HCT116 (cell line): ENCODE data around the gene AATF. TPM values are rescaled to one million over a fixed set of nuclear protein-coding genes. Genes with fewer than 3 reads are reported as not detected.

Experiments used
- ATAC-seq: fragments of 200-7000 bp; cut with Tn5 transposase; 2 replicates; pipeline ENCODE4 v1.9.1; 2020; ENCODE audit warnings: mild to moderate bottlenecking, moderate library complexity
- BruUV-seq: library from RNA; stranded (reverse); fragments of 400-500 nt; replicated peaks from 2 replicates; lab custom pipeline; 2021; lab: Mats Ljungman, UMichigan
- CTCF ChIA-PET: fragments of 300-600 bp; sonication (Branson Sonifier 250); formaldehyde crosslinking; loops from one replicate; lab custom pipeline; 2021; ENCODE audit warnings: antibody characterized with exemption; lab: Charles Lee
- POLR2A ChIA-PET: fragments of 300-600, 350-600 bp; sonication (Branson Sonifier 250); formaldehyde crosslinking; loops from one replicate; lab custom pipeline; 2021; ENCODE audit warnings: antibody characterized with exemption; lab: Charles Lee
- RAD21 ChIA-PET, 2 experiments: fragments of 300-600 bp; sonication (Branson Sonifier 250); formaldehyde crosslinking; loops; one replicate each; lab custom pipeline; 2023; ENCODE audit warnings: low total read pairs in 2 of 2; ENCODE audit not compliant: uncharacterized antibody in 2 of 2, unreplicated experiment in 2 of 2, low non-redundant PET in 1 of 2; lab: Charles Lee
- DNase-seq: peaks from one replicate; pipeline ENCODE4 v3.0.0-alpha.2; 2010; ENCODE audit warnings: low read depth, low spot score
- H2AFZ ChIP-seq: fragments of 200-600 bp; shearing (Covaris generic), sonication (generic); 2 replicates; pipeline ENCODE4 v1.6.1; 2017; ENCODE audit warnings: low read depth, mixed run types, mixed read lengths, antibody characterized with exemption, low read length; ENCODE audit not compliant: poor library complexity, severe bottlenecking
- H3K27ac ChIP-seq: 2 replicates; pipeline ENCODE4 v1.5.1; 2012; ENCODE audit warnings: low read depth, low read length
- H3K27me3 ChIP-seq: fragments of 200-600 bp; sonication (generic); 2 replicates; pipeline ENCODE4 v1.6.1; 2016; ENCODE audit warnings: mixed run types, low read length, mixed read lengths; ENCODE audit not compliant: insufficient read depth
- H3K36me3 ChIP-seq, 2 experiments: fragments of 200-500 bp in 1 of 2; fragments of 200-600 bp in 1 of 2; sonication (Bioruptor generic) in 1 of 2; sonication (generic) in 1 of 2; 2 replicates each; pipeline versions ENCODE4 v1.5.1 to v1.6.1; 2014 to 2016; ENCODE audit warnings: low read length in 2 of 2, inconsistent platforms in 1 of 2, mixed read lengths in 1 of 2, mixed run types in 1 of 2; ENCODE audit not compliant: insufficient read depth in 2 of 2, control insufficient read depth in 1 of 2
- H3K4me1 ChIP-seq, 2 experiments: fragments of 200-600 bp in 1 of 2; sonication (generic) in 1 of 2; 2 replicates each; pipeline versions ENCODE4 v1.5.1 to v1.6.1; 2012 to 2017; ENCODE audit warnings: low read length in 2 of 2, inconsistent platforms in 1 of 2, mild to moderate bottlenecking in 1 of 2, mixed read lengths in 1 of 2, mixed run types in 1 of 2, moderate library complexity in 1 of 2; ENCODE audit not compliant: insufficient read depth in 2 of 2, control insufficient read depth in 1 of 2
- H3K4me2 ChIP-seq: fragments of 200-600 bp; sonication (generic); 2 replicates; pipeline ENCODE4 v1.6.1; 2017; ENCODE audit warnings: mixed run types, low read length, mixed read lengths
- H3K4me3 ChIP-seq, 2 experiments: fragments of 200-600 bp in 1 of 2; sonication (generic) in 1 of 2; replicated peaks in 1 of 2; 2 replicates each; pipeline ENCODE4 v1.5.1; 2011 to 2016; ENCODE audit warnings: low read length in 2 of 2, control low read depth in 1 of 2, low read depth in 1 of 2, mild to moderate bottlenecking in 1 of 2, mixed read lengths in 1 of 2, mixed run types in 1 of 2
- H3K79me2 ChIP-seq: fragments of 200-600 bp; sonication (generic); 2 replicates; pipeline ENCODE4 v1.6.1; 2017; ENCODE audit warnings: mild to moderate bottlenecking, mixed run types, low read length, moderate library complexity, mixed read lengths; ENCODE audit not compliant: insufficient read depth
- H3K9ac ChIP-seq: fragments of 200-600 bp; sonication (generic); 2 replicates; pipeline ENCODE4 v1.6.1; 2016; ENCODE audit warnings: low read length, mixed read lengths
- H3K9me2 ChIP-seq: fragments of 200-600 bp; sonication (generic), shearing (Covaris generic); 2 replicates; pipeline ENCODE4 v1.6.1; 2017; ENCODE audit warnings: mixed run types, mild to moderate bottlenecking, moderate library complexity; ENCODE audit not compliant: insufficient read depth
- H3K9me3 ChIP-seq, 2 experiments: fragments of 200-500 bp in 1 of 2; fragments of 200-600 bp in 1 of 2; sonication (Bioruptor generic) in 1 of 2; sonication (generic) in 1 of 2; 2 replicates each; pipeline ENCODE4 v1.6.1; 2014 to 2017; ENCODE audit warnings: low read length in 2 of 2, mixed read lengths in 2 of 2, inconsistent platforms in 1 of 2, low read depth in 1 of 2, mild to moderate bottlenecking in 1 of 2, mixed run types in 1 of 2, moderate library complexity in 1 of 2; ENCODE audit not compliant: control insufficient read depth in 1 of 2, insufficient read depth in 1 of 2
- H4K20me1 ChIP-seq: fragments of 200-600 bp; sonication (generic), shearing (Covaris generic); 2 replicates; pipeline ENCODE4 v1.6.1; 2017; ENCODE audit warnings: mixed run types, mild to moderate bottlenecking, moderate library complexity; ENCODE audit not compliant: insufficient read depth
- CEBPB ChIP-seq: IDR thresholded peaks from 2 replicates; pipeline ENCODE4 v1.6.1; 2012; ENCODE audit warnings: low read depth
- EZH2phosphoT487 ChIP-seq: fragments of 200-600 bp; IDR thresholded peaks from 2 replicates; pipeline ENCODE4 v1.6.1; 2018; ENCODE audit warnings: antibody characterized with exemption, borderline replicate concordance
- JUND ChIP-seq: IDR thresholded peaks from 2 replicates; pipeline ENCODE4 v1.6.1; 2012
- POLR2A ChIP-seq: IDR thresholded peaks from 2 replicates; pipeline ENCODE4 v1.7.0; 2011; ENCODE audit warnings: borderline replicate concordance; ENCODE audit not compliant: insufficient read depth, insufficient read length; ENCODE audit errors: extremely low read depth
- POLR2AphosphoS5 ChIP-seq: IDR thresholded peaks from 2 replicates; pipeline ENCODE4 v1.6.1; 2011; ENCODE audit warnings: mild to moderate bottlenecking, low read depth, low read length, moderate library complexity
- RAD21 ChIP-seq: IDR thresholded peaks from 2 replicates; pipeline ENCODE4 v1.6.1; 2012; ENCODE audit warnings: low read depth, mild to moderate bottlenecking
- SP1 ChIP-seq: IDR thresholded peaks from 2 replicates; pipeline ENCODE4 v1.6.1; 2012; ENCODE audit warnings: low read depth
- intact Hi-C: fragments of 100-400 bp; cut with micrococcal nuclease; formaldehyde crosslinking; loops from 2 replicates; pipeline ENCODE4 v1.10.0; 2022
- total RNA-seq: library from RNA; stranded (reverse); gene quantifications from one replicate; pipeline ENCODE4 v1.2.1, GENCODE V29; 2021; ENCODE audit not compliant: unreplicated experiment
- TF ChIP-seq, protein P1 (sequence below): IDR thresholded peaks from 2 replicates; pipeline ENCODE4 v1.6.1; 2011; ENCODE audit warnings: mild to moderate bottlenecking, low read length, moderate library complexity; ENCODE audit not compliant: insufficient replicate concordance; ENCODE audit errors: extremely low read depth
- TF ChIP-seq, protein P2 (sequence below): IDR thresholded peaks from 2 replicates; pipeline ENCODE4 v1.6.1; 2012; ENCODE audit warnings: low read depth

The AATF gene
- total RNA-seq, 1 experiment from 2014 or later: 105 TPM

DNA sequence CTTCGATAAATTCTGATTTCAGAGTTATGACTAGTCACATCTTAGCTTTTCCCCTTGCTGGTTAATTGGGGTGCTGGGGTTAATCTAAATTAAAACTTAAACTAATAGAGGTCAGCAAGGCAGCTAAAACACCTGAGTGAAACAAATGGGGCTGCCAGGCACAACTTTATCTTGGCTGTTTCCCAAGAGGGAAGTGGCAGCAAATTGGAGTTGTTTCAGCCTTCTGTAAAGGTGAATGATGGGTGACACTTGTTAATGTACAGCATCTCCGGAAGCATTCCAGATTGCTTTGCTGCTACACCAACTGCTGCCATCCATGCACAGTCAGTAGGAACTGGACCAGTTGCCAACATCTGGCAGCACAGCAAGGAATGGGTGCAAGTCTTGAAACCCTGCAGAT, 43.9 kb downstream of the AATF start:
- no peak overlapping the region for H3K4me3 ChIP-seq
- no peaks in the 10 kb centered on the region for H3K4me1 ChIP-seq
- no peak for DNase-seq
- H3K27me3 ChIP-seq: no peaks in the 10 kb centered on the region
- no peaks in the 10 kb centered on the region for H3K9me3 ChIP-seq
- ChIA-PET CTCF (no interaction called here), RAD21 (no interaction called here)
- H3K4me2 ChIP-seq: no peak overlapping the region
- intact Hi-C loops: no loop called here
- no peak for ATAC-seq
- H3K36me3 ChIP-seq: peaks cover 54 to 68% of the 10 kb centered on the region in 2 experiments
- TF ChIP-seq SP1 (no peak), JUND (no peak), CEBPB (no peak), RAD21 (no peak), EZH2phosphoT487 (no peak), POLR2AphosphoS5 (no peak), POLR2A (no peak)
- TF ChIP-seq, protein P1, sequence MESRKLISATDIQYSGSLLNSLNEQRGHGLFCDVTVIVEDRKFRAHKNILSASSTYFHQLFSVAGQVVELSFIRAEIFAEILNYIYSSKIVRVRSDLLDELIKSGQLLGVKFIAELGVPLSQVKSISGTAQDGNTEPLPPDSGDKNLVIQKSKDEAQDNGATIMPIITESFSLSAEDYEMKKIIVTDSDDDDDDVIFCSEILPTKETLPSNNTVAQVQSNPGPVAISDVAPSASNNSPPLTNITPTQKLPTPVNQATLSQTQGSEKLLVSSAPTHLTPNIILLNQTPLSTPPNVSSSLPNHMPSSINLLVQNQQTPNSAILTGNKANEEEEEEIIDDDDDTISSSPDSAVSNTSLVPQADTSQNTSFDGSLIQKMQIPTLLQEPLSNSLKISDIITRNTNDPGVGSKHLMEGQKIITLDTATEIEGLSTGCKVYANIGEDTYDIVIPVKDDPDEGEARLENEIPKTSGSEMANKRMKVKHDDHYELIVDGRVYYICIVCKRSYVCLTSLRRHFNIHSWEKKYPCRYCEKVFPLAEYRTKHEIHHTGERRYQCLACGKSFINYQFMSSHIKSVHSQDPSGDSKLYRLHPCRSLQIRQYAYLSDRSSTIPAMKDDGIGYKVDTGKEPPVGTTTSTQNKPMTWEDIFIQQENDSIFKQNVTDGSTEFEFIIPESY: no peak
- TF ChIP-seq, protein P2, sequence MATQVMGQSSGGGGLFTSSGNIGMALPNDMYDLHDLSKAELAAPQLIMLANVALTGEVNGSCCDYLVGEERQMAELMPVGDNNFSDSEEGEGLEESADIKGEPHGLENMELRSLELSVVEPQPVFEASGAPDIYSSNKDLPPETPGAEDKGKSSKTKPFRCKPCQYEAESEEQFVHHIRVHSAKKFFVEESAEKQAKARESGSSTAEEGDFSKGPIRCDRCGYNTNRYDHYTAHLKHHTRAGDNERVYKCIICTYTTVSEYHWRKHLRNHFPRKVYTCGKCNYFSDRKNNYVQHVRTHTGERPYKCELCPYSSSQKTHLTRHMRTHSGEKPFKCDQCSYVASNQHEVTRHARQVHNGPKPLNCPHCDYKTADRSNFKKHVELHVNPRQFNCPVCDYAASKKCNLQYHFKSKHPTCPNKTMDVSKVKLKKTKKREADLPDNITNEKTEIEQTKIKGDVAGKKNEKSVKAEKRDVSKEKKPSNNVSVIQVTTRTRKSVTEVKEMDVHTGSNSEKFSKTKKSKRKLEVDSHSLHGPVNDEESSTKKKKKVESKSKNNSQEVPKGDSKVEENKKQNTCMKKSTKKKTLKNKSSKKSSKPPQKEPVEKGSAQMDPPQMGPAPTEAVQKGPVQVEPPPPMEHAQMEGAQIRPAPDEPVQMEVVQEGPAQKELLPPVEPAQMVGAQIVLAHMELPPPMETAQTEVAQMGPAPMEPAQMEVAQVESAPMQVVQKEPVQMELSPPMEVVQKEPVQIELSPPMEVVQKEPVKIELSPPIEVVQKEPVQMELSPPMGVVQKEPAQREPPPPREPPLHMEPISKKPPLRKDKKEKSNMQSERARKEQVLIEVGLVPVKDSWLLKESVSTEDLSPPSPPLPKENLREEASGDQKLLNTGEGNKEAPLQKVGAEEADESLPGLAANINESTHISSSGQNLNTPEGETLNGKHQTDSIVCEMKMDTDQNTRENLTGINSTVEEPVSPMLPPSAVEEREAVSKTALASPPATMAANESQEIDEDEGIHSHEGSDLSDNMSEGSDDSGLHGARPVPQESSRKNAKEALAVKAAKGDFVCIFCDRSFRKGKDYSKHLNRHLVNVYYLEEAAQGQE: no peak
- TF ChIP-seq, all 23 proteins: peak for 0
- POLR2A ChIA-PET: no interaction called here
- peaks cover 62% of the 10 kb centered on the region for H3K79me2 ChIP-seq
- H3K9ac ChIP-seq: no peak overlapping the region
- H3K9me2 ChIP-seq: no peaks in the 10 kb centered on the region
- no TSS peak for BruUV-seq
- no peaks in the 10 kb centered on the region for H4K20me1 ChIP-seq
- H3K27ac ChIP-seq: no peak overlapping the region
- no peak overlapping the region for H2AFZ ChIP-seq
